Smooth muscle cell (in vitro differentiated cells): Measurements from ENCODE around the gene OLFML2A. TPM values are rescaled to one million over a fixed set of nuclear protein-coding genes. Genes with fewer than 3 reads are reported as not detected.
"Not testable (repeated sequence)": the region's sequence is repeated elsewhere in the genome, so short reads cannot be mapped to it uniquely, and the experiment has no call there.

ENCODE experiments used
- DNase-seq: peaks from one replicate; lab custom pipeline; 2025; ENCODE audit not compliant: unreplicated experiment; lab: John Stamatoyannopoulos, UW
- H2AFZ ChIP-seq: fragments of 200-600 bp; sonication (generic); 2 replicates; pipeline ENCODE4 v1.6.0; 2016; ENCODE audit warnings: antibody characterized with exemption, low read depth, mild to moderate bottlenecking
- H3F3A ChIP-seq: fragments of 200-600 bp; sonication (generic); 2 replicates; pipeline ENCODE4 v1.6.0; 2017; ENCODE audit warnings: antibody characterized with exemption, low read depth
- H3K27ac ChIP-seq: fragments of 200-600 bp; sonication (generic); 2 replicates; pipeline ENCODE4 v1.5.1; 2016; ENCODE audit warnings: low read depth, mild to moderate bottlenecking
- H3K27me3 ChIP-seq: fragments of 200-600 bp; sonication (generic); 2 replicates; pipeline ENCODE4 v1.6.1; 2016; ENCODE audit warnings: low read depth, mild to moderate bottlenecking
- H3K36me3 ChIP-seq: fragments of 200-600 bp; sonication (generic); 2 replicates; pipeline ENCODE4 v1.5.1; 2016; ENCODE audit warnings: low read depth
- H3K4me1 ChIP-seq: fragments of 200-600 bp; sonication (generic); 2 replicates; pipeline ENCODE4 v1.5.1; 2016; ENCODE audit warnings: low read depth
- H3K4me2 ChIP-seq: fragments of 200-600 bp; sonication (generic); 2 replicates; pipeline ENCODE4 v1.6.0; 2016; ENCODE audit warnings: mild to moderate bottlenecking
- H3K4me3 ChIP-seq: fragments of 200-600 bp; sonication (generic); 2 replicates; pipeline ENCODE4 v1.5.1; 2016; ENCODE audit warnings: mild to moderate bottlenecking
- H3K79me2 ChIP-seq: fragments of 200-600 bp; sonication (generic); 2 replicates; pipeline ENCODE4 v1.6.0; 2016; ENCODE audit warnings: low read depth, mild to moderate bottlenecking
- H3K9ac ChIP-seq: fragments of 200-600 bp; sonication (generic); 2 replicates; pipeline ENCODE4 v1.6.0; 2016; ENCODE audit warnings: low read depth
- H3K9me3 ChIP-seq: fragments of 200-600 bp; sonication (generic); replicated peaks from 2 replicates; pipeline ENCODE4 v1.5.1; 2016; ENCODE audit warnings: low read depth
- H4K20me1 ChIP-seq: fragments of 200-600 bp; sonication (generic); 2 replicates; pipeline ENCODE4 v1.6.0; 2016; ENCODE audit warnings: low read depth
- CTCF ChIP-seq: fragments of 200-600 bp; sonication (generic); IDR thresholded peaks from 2 replicates; pipeline ENCODE4 v1.5.1; 2017; ENCODE audit warnings: borderline replicate concordance, mild to moderate bottlenecking, antibody characterized with exemption; ENCODE audit not compliant: insufficient read depth, poor library complexity, severe bottlenecking
- WGBS: methylation state at CpG from one replicate; pipeline ENCODE4 v1.1.7; 2016; ENCODE audit warnings: low lambda C conversion rate; 5-methylcytosine and 5-hydroxymethylcytosine counted together
- polyA plus RNA-seq: library from polyadenylated mRNA; unstranded; fragments of >200 nt; fragmentation: Nextera tagmentation; extraction: Ambion mirVana; gene quantifications from 2 replicates; pipeline ENCODE4 v1.2.1, GENCODE V29; 2016
- total RNA-seq: library from RNA; depleted of rRNA; stranded (reverse); fragments of >200 nt; gene quantifications from 2 replicates; pipeline ENCODE4 v1.2.3, GENCODE V29; 2014

OLFML2A gene
- total and polyA plus RNA-seq, 2 experiments from 2014 or later = 3.5 to 17.0 TPM

DNA sequence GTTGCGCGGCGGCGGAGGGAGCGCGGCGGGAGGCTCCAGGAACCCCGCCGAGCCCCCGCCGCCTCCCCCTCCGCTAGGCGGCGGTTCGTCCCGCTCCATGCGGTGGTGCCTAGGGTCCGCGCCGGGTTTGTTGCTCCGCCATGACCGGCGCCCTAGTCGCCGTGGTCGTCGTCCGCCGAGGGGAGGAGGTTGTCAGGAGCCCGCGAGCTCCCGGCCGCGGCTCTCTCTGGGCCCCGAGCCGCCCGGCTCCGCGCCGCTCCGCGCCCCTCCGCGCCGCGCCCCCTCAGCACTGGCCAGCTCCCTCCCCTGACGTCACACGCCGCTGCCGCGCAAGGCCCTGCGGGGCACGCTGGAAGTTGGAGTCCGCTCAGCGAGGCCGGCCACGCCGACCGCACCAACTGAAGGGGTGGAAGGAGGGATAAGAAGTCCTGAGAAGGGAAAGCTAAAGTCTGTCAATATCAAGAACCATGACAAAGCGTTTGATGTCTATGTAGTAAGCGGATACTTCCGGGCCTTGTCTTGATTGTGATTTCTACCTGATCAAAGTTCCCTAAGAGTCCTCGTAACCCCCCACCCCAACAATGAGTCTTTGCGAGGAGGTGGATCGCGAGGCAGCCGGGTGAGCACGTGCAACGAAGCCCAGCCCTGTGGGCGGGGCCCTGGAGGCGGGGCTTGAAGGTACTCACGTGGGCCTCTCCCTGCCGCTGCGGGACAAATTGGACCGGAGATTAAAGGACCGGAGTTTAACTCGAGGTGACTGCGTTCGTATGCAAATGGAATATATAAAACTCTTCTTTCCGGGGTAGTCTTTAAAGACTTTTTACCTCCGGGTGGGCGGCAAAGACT lies 5.7 kb upstream of the OLFML2A start, which contains the start of gene NR6A1:
TSS of gene NR6A1 (minus strand) at position 291 of the 846 bp plus-strand sequence.
- Histone ChIP-seq H3K4me1 (peaks cover 17% of the 10 kb centered on the region), H3K9ac (peak within 1 kb of the TSS; percentile 78), H3K9me3 (no peaks in the 10 kb centered on the region), H3K27me3 (peaks cover 42% of the 10 kb centered on the region), H2AFZ (peak within 1 kb of the TSS; percentile 60), H4K20me1 (peaks cover 24% of the 10 kb centered on the region), H3K79me2 (no peaks in the 10 kb centered on the region), H3F3A (no peaks in the 10 kb centered on the region), H3K36me3 (no peaks in the 10 kb centered on the region), H3K4me3 (peak within 1 kb of the TSS; percentile 87), H3K27ac (peak within 1 kb of the TSS; percentile 18), H3K4me2 (peak within 1 kb of the TSS; percentile 80)
- peak; percentile 88 for DNase-seq
- under 1% methylated on average over 75 of the region's 82 CpGs for whole genome bisulfite sequencing
- peak; percentile 31 for TF ChIP-seq CTCF

- peak; percentile 39 for DNase-seq
- TF ChIP-seq CTCF = peak; percentile 94
- WGBS = 27% methylated on average over 39 of the region's 39 CpGs
- Histone ChIP-seq H3K4me1 (peaks cover 9% of the 10 kb centered on the region), H3K9ac (no peak overlapping the region), H2AFZ (no peak overlapping the region), H3K36me3 (no peaks in the 10 kb centered on the region), H3K27ac (no peak overlapping the region), H3K4me2 (peak overlapping the region; percentile 80), H3K4me3 (peak overlapping the region; percentile 87), H3K27me3 (peaks cover 34% of the 10 kb centered on the region), H4K20me1 (peaks cover 24% of the 10 kb centered on the region), H3K79me2 (no peaks in the 10 kb centered on the region), H3K9me3 (no peaks in the 10 kb centered on the region), H3F3A (no peaks in the 10 kb centered on the region)
Measured at GRCh38 chr9:124771867-124772679, 4.9 kb upstream of the OLFML2A start.

DNA sequence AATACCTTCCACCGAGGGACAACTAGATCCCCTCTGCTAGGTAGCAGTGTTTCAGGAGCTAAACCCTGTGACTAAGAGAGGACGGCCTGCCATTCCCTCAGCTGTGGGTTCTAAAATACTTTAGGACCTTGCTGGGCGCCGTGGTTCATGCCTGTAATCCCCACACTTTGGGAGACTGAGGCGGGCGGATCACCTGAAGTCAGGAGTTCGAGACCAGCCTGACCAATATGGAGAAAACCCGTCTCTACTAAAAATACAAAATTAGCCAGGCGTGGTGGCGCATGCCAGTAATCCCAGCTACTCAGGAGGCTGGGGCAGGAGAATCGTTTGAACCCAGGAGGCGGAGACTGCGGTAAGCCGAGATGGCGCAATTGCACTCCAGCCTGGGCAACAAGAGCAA lies 4.1 kb upstream of the OLFML2A start:
- WGBS = 91% methylated on average over 15 of the region's 15 CpGs
- not testable (repeated sequence) for H3K79me2 ChIP-seq, H3K4me1 ChIP-seq, H3K9ac ChIP-seq, H3K4me3 ChIP-seq, H3K27ac ChIP-seq, H3K4me2 ChIP-seq, H2AFZ ChIP-seq, H3K9me3 ChIP-seq, DNase-seq, H3K36me3 ChIP-seq, H3F3A ChIP-seq
- peaks cover 23% of the 10 kb centered on the region for H4K20me1 ChIP-seq
- H3K27me3 ChIP-seq = peaks cover 26% of the 10 kb centered on the region

- 88% methylated on average over 1 of the region's 1 CpG for WGBS
- Histone ChIP-seq H3F3A (no peaks in the 10 kb centered on the region), H3K36me3 (no peaks in the 10 kb centered on the region), H3K27me3 (peaks cover 18% of the 10 kb centered on the region), H4K20me1 (peaks cover 15% of the 10 kb centered on the region), H3K4me3 (no peak overlapping the region), H3K4me2 (no peak overlapping the region), H3K27ac (no peak overlapping the region), H3K79me2 (no peaks in the 10 kb centered on the region), H2AFZ (no peak overlapping the region), H3K9ac (no peak overlapping the region), H3K4me1 (no peaks in the 10 kb centered on the region), H3K9me3 (no peaks in the 10 kb centered on the region)
- no peak for DNase-seq
- TF ChIP-seq CTCF = no peak
Measured at GRCh38 chr9:124773473-124774128, 3.3 kb upstream of the OLFML2A start.
